22Rv1 (cell line): ENCODE measurements around the gene PCCA.

ENCODE experiments used
- ZFX ChIP-seq: fragments of 450-650 bp; IDR thresholded peaks from 2 replicates; pipeline ENCODE4 v1.6.1; 2017; ENCODE audit warnings: antibody characterized with exemption, borderline replicate concordance
- TF ChIP-seq, protein P1 (sequence below): fragments of 450-650 bp; IDR thresholded peaks from 2 replicates; pipeline ENCODE4 v1.5.1; 2017; ENCODE audit warnings: mild to moderate bottlenecking

DNA sequence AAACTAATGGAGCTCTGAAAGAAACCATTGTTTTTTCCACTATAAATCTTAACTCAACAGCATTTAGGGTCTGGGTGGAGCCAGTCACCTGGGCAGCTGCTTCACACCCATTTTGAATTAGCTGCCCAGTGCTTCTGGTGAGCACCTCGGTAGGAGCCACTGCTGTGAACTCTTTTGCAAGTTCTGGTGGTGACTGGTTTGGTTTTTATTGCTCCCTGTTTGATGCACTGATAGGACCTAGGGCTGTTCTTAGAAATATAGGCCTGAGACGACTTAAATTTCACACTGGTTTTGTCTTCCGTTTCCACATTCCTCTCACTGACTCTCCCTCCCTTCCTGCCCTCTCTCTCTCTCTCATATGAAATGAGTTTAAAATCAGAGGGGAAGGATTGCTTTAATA lies 395.8 kb downstream of the PCCA start:
- TF ChIP-seq, protein P1, sequence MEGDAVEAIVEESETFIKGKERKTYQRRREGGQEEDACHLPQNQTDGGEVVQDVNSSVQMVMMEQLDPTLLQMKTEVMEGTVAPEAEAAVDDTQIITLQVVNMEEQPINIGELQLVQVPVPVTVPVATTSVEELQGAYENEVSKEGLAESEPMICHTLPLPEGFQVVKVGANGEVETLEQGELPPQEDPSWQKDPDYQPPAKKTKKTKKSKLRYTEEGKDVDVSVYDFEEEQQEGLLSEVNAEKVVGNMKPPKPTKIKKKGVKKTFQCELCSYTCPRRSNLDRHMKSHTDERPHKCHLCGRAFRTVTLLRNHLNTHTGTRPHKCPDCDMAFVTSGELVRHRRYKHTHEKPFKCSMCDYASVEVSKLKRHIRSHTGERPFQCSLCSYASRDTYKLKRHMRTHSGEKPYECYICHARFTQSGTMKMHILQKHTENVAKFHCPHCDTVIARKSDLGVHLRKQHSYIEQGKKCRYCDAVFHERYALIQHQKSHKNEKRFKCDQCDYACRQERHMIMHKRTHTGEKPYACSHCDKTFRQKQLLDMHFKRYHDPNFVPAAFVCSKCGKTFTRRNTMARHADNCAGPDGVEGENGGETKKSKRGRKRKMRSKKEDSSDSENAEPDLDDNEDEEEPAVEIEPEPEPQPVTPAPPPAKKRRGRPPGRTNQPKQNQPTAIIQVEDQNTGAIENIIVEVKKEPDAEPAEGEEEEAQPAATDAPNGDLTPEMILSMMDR, result no peak
- TF ChIP-seq ZFX, result no peak
